NCI-H128 (cell line): Measurements from ENCODE around the gene POTEM.
"Not testable (repeated sequence)": the region's sequence is repeated elsewhere in the genome, so short reads cannot be mapped to it uniquely, and the experiment has no call there.

ENCODE experiments used
- DNase-seq: peaks from one replicate; lab custom pipeline; 2025; ENCODE audit not compliant: unreplicated experiment; lab: John Stamatoyannopoulos, UW

POTEM gene

DNA sequence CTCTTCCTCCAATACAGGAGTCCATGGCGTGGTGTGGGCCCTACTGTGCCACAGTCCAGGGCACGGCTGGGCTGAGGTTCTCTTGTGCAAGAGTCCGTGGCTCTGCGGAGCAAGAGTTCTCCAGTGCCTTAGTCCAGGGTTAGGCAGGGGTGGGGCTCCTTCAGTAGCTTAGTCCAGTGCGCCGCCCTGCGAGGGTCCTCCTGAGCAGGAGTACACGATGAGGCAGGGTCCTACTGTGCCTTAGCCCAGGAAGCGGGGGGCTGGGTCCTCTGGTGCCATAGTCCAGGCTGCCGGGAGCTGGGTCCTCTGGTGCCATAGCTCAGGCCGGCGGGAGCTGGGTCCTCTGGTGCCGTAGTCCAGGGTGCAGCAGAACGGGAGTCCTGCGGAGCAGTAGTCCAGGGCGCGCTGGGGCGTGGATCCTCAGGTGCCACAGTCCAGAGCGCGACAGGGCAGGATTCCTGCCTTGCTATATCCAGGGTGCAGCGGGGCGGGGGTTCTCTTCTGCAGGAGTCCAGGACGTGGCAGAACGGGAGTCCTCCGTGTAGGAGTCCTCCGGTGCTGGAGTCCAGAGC lies 69.7 kb downstream of the POTEM start:
- not testable (repeated sequence) for DNase-seq

DNA sequence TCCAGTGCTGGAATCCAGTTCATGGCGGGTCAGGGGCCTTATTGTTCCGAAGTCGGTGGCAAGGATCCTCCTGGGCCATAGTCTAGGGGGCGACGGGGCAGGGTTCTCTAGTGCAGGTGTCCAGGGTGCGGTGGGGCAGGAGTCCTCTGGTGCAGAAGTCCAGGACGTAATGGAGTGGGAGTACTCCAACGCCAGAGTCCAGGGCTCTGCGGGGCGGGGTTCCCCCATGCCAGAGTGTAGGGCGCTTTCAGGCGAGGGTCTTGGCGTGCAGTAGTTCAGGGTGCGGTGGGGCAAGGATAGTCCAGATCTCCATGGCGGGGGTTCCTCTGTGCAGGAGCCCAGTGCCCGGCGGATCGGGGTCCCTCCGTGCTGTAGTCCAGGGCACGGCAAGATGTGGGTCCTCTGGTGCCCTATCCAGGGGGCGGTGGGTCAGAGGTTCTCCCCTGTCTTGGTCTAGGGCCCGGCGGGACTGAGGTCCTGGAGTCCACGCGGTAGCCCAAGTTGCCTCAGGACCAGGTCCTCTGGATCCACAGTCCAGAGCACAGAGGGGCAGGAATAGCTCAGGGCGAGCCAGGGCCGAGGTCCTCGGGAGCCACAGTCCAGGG lies 70.9 kb downstream of the POTEM start:
- not testable (repeated sequence) for DNase-seq

DNA sequence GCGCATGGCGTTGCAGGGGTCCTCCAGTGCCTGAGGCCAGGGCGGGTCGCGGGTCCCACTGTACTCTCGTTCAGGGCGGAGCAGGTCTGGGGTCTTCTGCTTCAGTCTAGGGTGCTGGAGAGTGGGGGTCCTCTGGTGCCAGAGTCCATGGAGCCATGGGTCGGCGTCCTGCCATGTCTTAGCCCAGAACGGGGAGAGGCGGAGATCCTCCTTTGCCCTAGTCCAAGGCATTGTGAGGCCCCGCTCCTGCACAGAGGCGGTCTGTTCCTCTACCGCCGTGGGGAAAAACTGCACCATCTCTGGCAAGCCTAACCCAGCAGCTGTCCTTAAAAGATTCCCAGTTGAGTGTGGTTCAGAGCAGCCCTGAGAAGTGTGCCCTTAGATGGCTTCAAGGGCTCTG lies 71.6 kb downstream of the POTEM start:
- not testable (repeated sequence) for DNase-seq

DNA sequence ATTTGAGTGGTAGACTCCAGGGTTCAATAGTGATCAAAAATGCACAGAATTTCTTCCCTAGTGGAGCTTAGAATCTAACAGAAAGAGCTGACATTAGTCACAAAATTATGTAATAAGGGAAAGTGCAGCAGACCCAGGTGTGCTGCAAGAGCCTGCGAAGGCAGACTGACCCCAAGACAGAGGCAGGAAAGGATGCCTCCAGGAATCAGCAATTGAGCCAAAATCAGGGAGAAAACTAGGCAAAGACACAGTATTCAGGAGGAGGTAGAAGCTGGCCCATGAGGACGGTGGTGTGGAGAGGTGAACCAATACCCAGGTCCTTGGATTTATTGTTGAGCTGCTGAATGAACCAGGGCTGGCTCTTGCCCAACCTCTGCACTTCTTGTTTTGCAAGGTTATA lies 76.2 kb downstream of the POTEM start:
- not testable (repeated sequence) for DNase-seq
